Adrenal gland (tissue), 19 donors: ENCODE measurements around the gene PSTPIP1. TPM values are rescaled to one million over a fixed set of nuclear protein-coding genes. Genes with fewer than 3 reads are reported as not detected.
A peak's percentile ranks its signal among the peaks of the same experiment; 100 is the strongest.

Experiments
- DNase-seq, 7 donors: peaks; one replicate each; pipeline ENCODE4 v3.0.0-alpha.2; 2019 to 2020
- H3K27ac ChIP-seq, 5 donors: fragments of 200-600 bp; sonication (generic) in 4 of 5; 1 replicate in 3 of 5; 2 replicates in 2 of 5; pipeline versions ENCODE4 v1.5.1 to v1.8.0; 2016 to 2020; ENCODE audit warnings: mild to moderate bottlenecking in 1 of 5
- H3K27me3 ChIP-seq: fragments of 200-600 bp; 2 replicates; pipeline ENCODE4 v1.8.0; 2021
- H3K36me3 ChIP-seq, 2 donors: fragments of 200-600 bp; replicated peaks in 1 of 2; 1 replicate in 1 of 2; 2 replicates in 1 of 2; pipeline versions ENCODE4 v1.5.1 to v1.8.0; 2018 to 2022
- H3K4me1 ChIP-seq, 2 donors: fragments of 200-600 bp; replicated peaks in 1 of 2; 1 replicate in 1 of 2; 2 replicates in 1 of 2; pipeline versions ENCODE4 v1.5.1 to v1.8.0; 2018 to 2021
- H3K4me3 ChIP-seq, 4 donors: fragments of 200-600 bp; sonication (generic) in 3 of 4; one replicate each; pipeline ENCODE4 v1.5.1; 2016 to 2018
- H3K9me3 ChIP-seq, 3 donors: fragments of 200-600 bp; sonication (generic) in 1 of 3; replicated peaks in 1 of 3; 1 replicate in 2 of 3; 2 replicates in 1 of 3; pipeline versions ENCODE4 v1.5.1 to v1.8.0; 2016 to 2021
- CTCF ChIP-seq, 6 experiments: fragments of 450-650 bp in 4 of 6; fragments of 200-600 bp in 2 of 6; sonication (generic) in 1 of 6; IDR thresholded peaks; 1 replicate in 5 of 6; 2 replicates in 1 of 6; pipeline versions ENCODE4 v1.5.1 to v1.8.0; 2016 to 2021; ENCODE audit warnings: antibody characterized with exemption in 6 of 6, mild to moderate bottlenecking in 2 of 6, moderate library complexity in 1 of 6
- POLR2A ChIP-seq, 2 donors: fragments of 450-650 bp; IDR thresholded peaks; one replicate each; pipeline ENCODE4 v1.6.1; 2017; ENCODE audit warnings: antibody characterized with exemption in 2 of 2, mild to moderate bottlenecking in 2 of 2, moderate library complexity in 1 of 2
- WGBS, 4 donors: extraction: QIAGEN DNeasy Blood & Tissue Kit in 2 of 4; methylation state at CpG; one replicate each; pipeline versions ENCODE4 v1.1.5 to v1.1.7; 2013 to 2017; 5-methylcytosine and 5-hydroxymethylcytosine counted together
- intact Hi-C, 2 donors: fragments of 100-400 bp; cut with DNase I; formaldehyde crosslinking; loops; one replicate each; pipeline versions ENCODE4 v1.14.1 to v1.15.0; 2022 to 2023
- long read RNA-seq, 10 donors: library from polyadenylated mRNA in 3 of 10; unstranded in 2 of 10; stranded (forward) in 1 of 10; transcript quantifications; one replicate each; pipeline ENCODE4 v2.0.0 and lab custom pipeline, GENCODE V29; 2021 to 2026
- polyA plus RNA-seq, 3 donors: library from polyadenylated mRNA; stranded (reverse); fragments of 200-250 nt in 2 of 3; fragments of 350-450 nt in 1 of 3; fragmentation: Illumina TruSeq in 1 of 3; extraction: RNeasy Lipid Tissue Mini Kit (QIAGEN cat#74804) in 1 of 3; gene quantifications; one replicate each; pipeline ENCODE4 v1.2.3, GENCODE V29; 2013 to 2014
- total RNA-seq, 9 donors: library from RNA; depleted of rRNA in 4 of 9; stranded (reverse); fragments of >200 nt in 4 of 9; fragments of 120-200 nt in 1 of 9; fragmentation: NEBNext Ultra II Directional in 1 of 9; extraction: Animal tissue kit (Norgen Biotek cat#: 25700) in 1 of 9; gene quantifications; one replicate each; pipeline versions ENCODE4 v1.1.0 to v1.2.4, GENCODE V29; 2013 to 2023
- donor health status: healthy with polysubstance abuse.
- donor health status: Bipolar disorder and iron deficiency.
- donor health status: DM: yes; HTN: yes; CAD: no.
- donor health status: DM: no; HTN: no; CAD: no.
- donor health status: DM: no; HTN: no; CAD: no.
- donor health status: DM: yes; HTN: yes; CAD: no.

The PSTPIP1 gene
- total RNA-seq (10 to 100 TPM in 6 of 9 donors, 1 to 10 TPM in 3; 8.6 to 16.0 (median 11.1) TPM), polyA plus RNA-seq (10 to 100 TPM in 2 of 3 donors, 1 to 10 TPM in 1; 1.4 to 31.5 (median 16.7) TPM)
- long read RNA-seq, donor 1, transcript PSTPIP1-202 (10 exons, 1,052 nt): major isoform, 5 of 5 reads
- long read RNA-seq, donor 1, partial matches to known transcripts: 0 of 5 reads
- long read RNA-seq, donor 1, other reads (novel, unspliced or antisense): 0 of 5 reads
- long read RNA-seq, donor 2, partial matches to known transcripts: 0 of 3 reads
- long read RNA-seq, donor 2, other reads (novel, unspliced or antisense): 0 of 3 reads
- long read RNA-seq, donor 3, partial matches to known transcripts: 0 of 2 reads
- long read RNA-seq, donor 3, other reads (novel, unspliced or antisense): 0 of 2 reads
- long read RNA-seq, donor 4, partial matches to known transcripts: 2 of 3 reads
- long read RNA-seq, donor 4, other reads (novel, unspliced or antisense): 0 of 3 reads
- long read RNA-seq, donor 5, partial matches to known transcripts: 0 of 7 reads
- long read RNA-seq, donor 5, other reads (novel, unspliced or antisense): 3 of 7 reads
- long read RNA-seq, donor 6, partial matches to known transcripts: 0 of 4 reads
- long read RNA-seq, donor 6, other reads (novel, unspliced or antisense): 1 of 4 reads
- long read RNA-seq, donor 7, partial matches to known transcripts: 0 of 3 reads
- long read RNA-seq, donor 7, other reads (novel, unspliced or antisense): 0 of 3 reads
- long read RNA-seq, donor 8, transcript PSTPIP1-202 (10 exons, 1,052 nt): major isoform, 6 of 9 reads
- long read RNA-seq, donor 8, partial matches to known transcripts: 0 of 9 reads
- long read RNA-seq, donor 8, other reads (novel, unspliced or antisense): 0 of 9 reads
- long read RNA-seq, donor 9: 0 reads
- long read RNA-seq, donor 10: 0 reads

GRCh38 chr15:76994971-76995945, at the start of gene PSTPIP1:
TSS of gene PSTPIP1 (plus strand) at chr15:76995126. CDS start at chr15:76995574, 448 bp downstream.
- peak in 2 of 7 donors; percentile 13 to 14 for DNase-seq
- no peaks in the 10 kb centered on the region for H3K9me3 ChIP-seq
- no peak for TF ChIP-seq POLR2A (IDR thresholded peaks at IDR 0.05)
- TF ChIP-seq CTCF (IDR thresholded peaks at IDR 0.05): no peak
- peaks cover 0 to 3% of the 10 kb centered on the region in 2 donors for H3K4me1 ChIP-seq
- no peaks in the 10 kb centered on the region for H3K27me3 ChIP-seq
- H3K4me3 ChIP-seq: peak within 1 kb of the TSS in 1 of 4 donors; percentile 29
- 60 to 75% (median 70%) methylated on average over 18 to 28 of the region's 28 CpGs for WGBS, 4 donors
- H3K36me3 ChIP-seq: no peaks in the 10 kb centered on the region
- H3K27ac ChIP-seq: peak within 1 kb of the TSS in 1 of 5 donors; percentile 68
- intact Hi-C loops: no loop called here

DNA sequence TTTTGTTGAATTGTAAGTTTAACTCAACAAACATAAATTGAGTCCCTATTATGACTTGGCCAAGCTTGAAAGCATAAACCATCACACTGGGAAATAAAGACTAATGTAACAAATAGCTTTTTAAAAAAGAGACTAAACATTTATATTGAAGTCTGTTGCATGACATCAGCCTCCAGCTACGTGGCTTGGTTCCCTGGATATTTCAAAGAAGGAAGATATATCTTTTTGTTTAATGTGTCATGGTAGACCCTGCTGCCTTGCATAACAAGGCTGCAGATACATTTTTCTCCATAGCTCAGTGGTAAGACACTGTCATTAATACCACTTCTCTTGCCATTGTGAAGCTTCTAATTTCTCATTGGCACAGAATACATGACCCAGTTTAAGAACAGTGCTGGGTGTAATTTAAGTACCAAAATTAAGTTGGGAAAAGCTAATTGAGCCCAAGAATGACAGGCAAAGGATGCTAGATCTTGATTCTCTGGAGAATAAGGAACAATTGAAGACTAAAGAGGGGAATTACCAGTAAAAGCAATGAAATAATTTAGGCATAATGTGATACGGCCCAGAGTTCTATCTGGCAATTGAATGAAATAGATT, 49.3 kb upstream of the PSTPIP1 start:
- intact Hi-C loops: no loop called here
- WGBS, 4 donors: 89 to 96% (median 93%) methylated on average over 2 of the region's 2 CpGs
- H3K4me3 ChIP-seq: no peak overlapping the region

GRCh38 chr15:76947454-76947853, 47.5 kb upstream of the PSTPIP1 start:
- peaks cover 0 to 17% of the 10 kb centered on the region in 2 donors for H3K36me3 ChIP-seq
- no peaks in the 10 kb centered on the region for H3K9me3 ChIP-seq
- H3K4me1 ChIP-seq: peaks cover 0 to 7% of the 10 kb centered on the region in 2 donors
- no peak for DNase-seq
- intact Hi-C loops: no loop called here
- no peak overlapping the region for H3K4me3 ChIP-seq
- H3K27me3 ChIP-seq: no peaks in the 10 kb centered on the region
- TF ChIP-seq CTCF (IDR thresholded peaks at IDR 0.05): no peak
- no peak overlapping the region for H3K27ac ChIP-seq
- 86 to 90% (median 89%) methylated on average over 3 of the region's 3 CpGs for WGBS, 4 donors

More for the DNA sequence above, 49.3 kb upstream of the PSTPIP1 start:
- no peaks in the 10 kb centered on the region for H3K27me3 ChIP-seq
- no peaks in the 10 kb centered on the region for H3K9me3 ChIP-seq
- H3K27ac ChIP-seq: no peak overlapping the region
- peaks cover 0 to 17% of the 10 kb centered on the region in 2 donors for H3K36me3 ChIP-seq
- no peaks in the 10 kb centered on the region for H3K4me1 ChIP-seq
- no peak for DNase-seq
- no peak for TF ChIP-seq POLR2A (IDR thresholded peaks at IDR 0.05)
- TF ChIP-seq CTCF (IDR thresholded peaks at IDR 0.05): no peak
